D341Med (cell line): ENCODE data around the gene BABAM1.

Experiments used
- DNase-seq: peaks from one replicate; pipeline ENCODE4 v3.0.0; 2012; ENCODE audit warnings: low spot score

BABAM1 gene

DNA sequence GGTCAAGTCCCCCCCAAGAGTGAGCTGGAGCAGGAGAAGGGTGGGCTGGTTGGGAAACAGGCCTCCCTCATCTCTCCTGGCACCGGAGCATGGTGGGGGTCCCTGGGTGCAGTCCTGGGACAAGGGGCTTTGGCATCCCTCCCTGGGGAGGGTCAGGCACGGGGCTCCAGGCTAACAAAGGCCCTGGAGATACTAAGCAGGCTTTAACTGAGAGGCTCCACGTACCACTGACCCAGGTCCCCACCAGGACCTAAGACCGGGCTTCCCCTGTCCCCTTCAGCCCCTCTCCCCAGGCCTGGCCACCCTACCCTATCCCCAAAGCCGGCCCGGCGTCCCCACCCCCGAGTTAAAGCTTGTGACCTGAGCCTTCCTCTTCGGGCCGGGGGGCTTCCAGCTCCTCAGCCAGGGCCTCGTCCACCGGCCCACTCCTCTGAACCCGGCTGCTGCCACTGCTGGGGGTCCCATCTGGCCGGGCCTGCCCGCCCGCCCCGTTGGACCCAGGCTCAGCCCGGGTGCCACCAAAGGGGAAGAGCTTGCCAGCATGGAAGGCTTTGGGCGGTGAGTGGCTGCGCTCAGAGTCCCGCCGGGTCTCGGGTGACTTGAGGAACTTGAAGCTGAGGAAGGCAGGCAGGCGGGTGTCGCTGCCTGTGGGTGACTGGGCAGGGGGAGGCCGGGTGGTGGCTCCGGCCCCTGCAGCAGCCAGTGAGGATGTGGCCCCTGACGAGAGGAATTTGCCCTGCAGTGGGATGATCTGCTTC is 57.3 kb downstream of the BABAM1 start:
- no peak for DNase-seq

DNA sequence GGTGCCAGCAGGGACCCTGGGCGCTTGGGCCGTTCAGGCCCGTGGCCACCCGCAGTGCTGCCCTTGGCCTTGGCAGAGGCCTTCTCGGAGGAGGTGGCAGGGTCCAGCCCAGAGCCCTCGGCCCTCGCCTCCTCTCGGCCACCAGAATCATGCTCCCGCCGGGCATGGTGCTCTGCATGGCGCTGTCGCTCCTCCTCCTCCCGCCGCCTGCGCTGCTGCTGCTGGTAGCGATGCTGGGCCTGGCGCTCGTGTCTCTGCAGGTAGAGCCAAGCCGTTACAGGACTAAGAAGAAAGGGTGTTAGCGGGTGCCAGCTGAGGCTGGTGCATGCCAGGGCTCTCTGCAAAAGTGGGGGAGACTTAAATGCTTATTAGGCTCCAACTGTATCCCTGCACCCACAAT is 57.9 kb downstream of the BABAM1 start:
- DNase-seq = no peak

DNA sequence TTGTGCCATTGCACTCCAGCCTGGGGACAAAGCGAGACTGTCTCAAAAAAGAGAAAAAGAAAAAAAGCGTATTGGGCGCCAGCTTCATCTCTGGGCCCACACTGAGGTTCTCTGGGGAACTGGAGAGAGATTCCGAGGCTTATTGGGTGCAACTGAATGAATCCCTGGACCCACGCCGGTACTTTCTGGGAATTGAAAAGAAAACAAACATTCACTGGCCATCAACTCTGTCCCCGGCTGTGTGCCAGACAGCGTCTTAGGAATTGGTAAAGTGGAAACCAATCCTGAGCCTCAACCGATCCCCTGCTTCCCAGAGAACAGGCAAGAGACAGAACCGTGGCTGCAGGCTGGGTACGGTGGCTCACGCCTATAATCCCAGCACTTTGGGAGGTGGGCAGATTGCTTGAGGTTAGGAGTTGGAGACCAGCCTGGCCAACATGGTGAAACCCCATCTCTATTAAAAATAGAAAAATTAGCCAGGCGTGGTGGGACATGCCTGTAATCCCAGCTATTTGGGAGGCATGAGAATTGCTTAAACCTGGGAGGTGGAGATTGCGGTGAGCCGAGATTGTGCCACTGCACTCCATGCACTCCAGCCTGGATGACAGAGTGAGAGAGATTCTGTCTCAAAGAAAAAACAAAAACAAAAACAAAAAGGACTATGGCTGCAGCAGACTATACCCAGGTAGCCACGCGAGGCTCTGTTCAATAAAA is 58.8 kb downstream of the BABAM1 start:
- DNase-seq = no peak

- DNase-seq = peak; percentile 8
These were observed 59.3 kb downstream of the BABAM1 start for GRCh38 chr19:17326595-17326966.

DNA sequence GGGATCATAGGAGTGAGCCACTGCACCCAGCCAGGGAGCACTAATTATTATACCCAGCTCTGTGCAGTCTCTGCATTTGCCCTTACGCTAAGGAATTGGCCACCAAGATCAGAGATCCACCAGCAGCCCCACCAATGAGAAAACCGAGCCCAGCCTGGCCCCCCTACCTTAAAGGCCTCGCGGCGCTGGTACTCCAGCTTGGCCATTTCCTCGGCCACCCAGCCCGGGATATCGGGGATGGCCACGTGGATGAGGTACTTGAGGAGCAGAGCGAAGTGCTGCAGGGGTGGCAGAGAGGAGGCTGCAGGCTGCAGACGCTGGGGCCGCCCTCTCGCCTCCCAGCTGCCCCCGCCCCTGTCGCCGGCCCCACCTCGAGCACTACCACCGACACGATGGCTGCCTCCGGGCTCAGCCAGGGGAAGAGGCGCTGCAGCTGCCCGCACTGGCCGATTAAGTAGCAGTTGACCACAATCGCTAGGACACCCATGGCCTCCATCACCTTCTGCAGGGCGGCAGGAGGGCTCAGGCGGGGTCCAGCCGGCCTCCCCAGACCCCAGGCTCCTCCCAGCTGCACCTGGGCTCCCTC is 59.9 kb downstream of the BABAM1 start:
- DNase-seq = peak; percentile 17

DNA sequence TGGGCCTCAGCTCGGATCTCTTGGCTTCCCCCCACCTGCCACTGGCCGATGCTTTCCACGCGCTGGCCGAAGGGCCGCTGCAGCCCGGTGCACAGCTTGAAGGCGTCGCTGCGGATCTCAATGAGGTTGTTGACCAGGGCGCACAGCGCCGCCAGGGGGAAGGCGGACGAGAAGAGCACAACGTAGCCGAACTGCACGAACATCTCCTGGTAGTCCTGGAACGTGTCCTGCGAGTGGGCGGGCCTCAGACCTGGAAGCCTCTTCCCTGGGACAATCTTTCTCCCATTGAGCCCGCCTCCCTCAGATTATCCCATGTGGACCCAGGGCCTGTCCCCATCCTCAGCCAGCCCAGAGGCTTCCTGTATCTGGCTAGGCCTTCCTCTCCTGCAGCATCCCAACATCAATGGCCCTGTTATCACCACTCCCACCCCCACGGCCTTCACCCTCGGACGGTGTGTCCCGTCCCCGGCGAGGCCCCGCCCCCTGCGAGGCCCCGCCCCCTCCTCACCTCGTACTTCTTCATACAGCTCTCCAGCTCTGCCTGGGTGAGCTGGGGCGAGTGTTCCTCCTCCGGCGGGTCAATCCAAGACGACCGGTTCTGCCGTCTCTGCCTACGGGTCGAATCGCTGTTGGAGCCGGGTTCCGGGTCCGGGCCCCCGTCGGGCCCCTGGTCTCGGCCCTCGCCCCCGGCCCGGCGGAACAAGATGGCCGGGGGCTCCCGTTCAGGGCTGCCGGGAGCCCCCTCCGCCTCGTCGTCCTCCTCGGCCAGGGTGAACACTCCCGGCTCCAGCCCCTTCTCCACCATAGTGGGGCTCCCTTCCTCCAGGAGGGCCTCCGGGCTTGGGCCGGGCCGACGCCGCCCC is 60.6 kb downstream of the BABAM1 start:
- no peak for DNase-seq
